Hematopoietic multipotent progenitor cell treated with erythropoietin and hydrocortisone succinate and interleukin-3 and kit ligand, for 8 days (in vitro differentiated cells): ENCODE results near the gene SMIM29.
"Not testable (repeated sequence)": the region's sequence is repeated elsewhere in the genome, so short reads cannot be mapped to it uniquely, and the experiment has no call there.

Experiments
- DNase-seq: peaks from one replicate; pipeline ENCODE4 v3.0.0-alpha.2; 2015

SMIM29 gene

GRCh38 chr6:34248727-34249468, at the start of gene SMIM29:
SMIM29 (minus strand) TSS chr6:34249006; CDS start chr6:34247791, 1,215 bp downstream.
- peak; percentile 93 for DNase-seq

- no peak for DNase-seq
Measured at GRCh38 chr6:34295721-34296120, 46.9 kb upstream of the SMIM29 start.

GRCh38 chr6:34292954-34293353, 44.1 kb upstream of the SMIM29 start:
- no peak for DNase-seq

GRCh38 chr6:34289137-34289536, 40.3 kb upstream of the SMIM29 start:
- DNase-seq, result no peak

GRCh38 chr6:34288581-34288980, 39.8 kb upstream of the SMIM29 start:
- DNase-seq, result no peak

- no peak for DNase-seq
Measured at GRCh38 chr6:34285448-34286164, 36.8 kb upstream of the SMIM29 start.

- DNase-seq, result peak; percentile 72
Measured at GRCh38 chr6:34284563-34285447, 36.0 kb upstream of the SMIM29 start.

GRCh38 chr6:34281702-34282334, 33.0 kb upstream of the SMIM29 start:
- DNase-seq, result peak; percentile 83

GRCh38 chr6:34280216-34280615, 31.4 kb upstream of the SMIM29 start:
- DNase-seq, result no peak

GRCh38 chr6:34278833-34279232, 30.0 kb upstream of the SMIM29 start:
- no peak for DNase-seq

- no peak for DNase-seq
Measured at GRCh38 chr6:34277763-34278112, 28.9 kb upstream of the SMIM29 start.

- DNase-seq, result no peak
Measured at GRCh38 chr6:34276881-34277762, 28.3 kb upstream of the SMIM29 start.

- DNase-seq, result no peak
Measured at GRCh38 chr6:34276191-34276590, 27.4 kb upstream of the SMIM29 start.

- no peak for DNase-seq
Measured at GRCh38 chr6:34275128-34275804, 26.5 kb upstream of the SMIM29 start.

- DNase-seq, result no peak
Measured at GRCh38 chr6:34274129-34274528, 25.3 kb upstream of the SMIM29 start.

GRCh38 chr6:34273242-34273805, 24.5 kb upstream of the SMIM29 start:
- peak; percentile 96 for DNase-seq

GRCh38 chr6:34272013-34272926, 23.5 kb upstream of the SMIM29 start:
- no peak for DNase-seq

GRCh38 chr6:34269658-34270341, 21.0 kb upstream of the SMIM29 start:
- DNase-seq, result not testable (repeated sequence)

GRCh38 chr6:34269132-34269531, 20.3 kb upstream of the SMIM29 start:
- DNase-seq, result not testable (repeated sequence)
